ENCODE results near the gene PEF1.
A peak's percentile ranks its signal among the peaks of the same experiment; 100 is the strongest.

The PEF1 gene

DNA sequence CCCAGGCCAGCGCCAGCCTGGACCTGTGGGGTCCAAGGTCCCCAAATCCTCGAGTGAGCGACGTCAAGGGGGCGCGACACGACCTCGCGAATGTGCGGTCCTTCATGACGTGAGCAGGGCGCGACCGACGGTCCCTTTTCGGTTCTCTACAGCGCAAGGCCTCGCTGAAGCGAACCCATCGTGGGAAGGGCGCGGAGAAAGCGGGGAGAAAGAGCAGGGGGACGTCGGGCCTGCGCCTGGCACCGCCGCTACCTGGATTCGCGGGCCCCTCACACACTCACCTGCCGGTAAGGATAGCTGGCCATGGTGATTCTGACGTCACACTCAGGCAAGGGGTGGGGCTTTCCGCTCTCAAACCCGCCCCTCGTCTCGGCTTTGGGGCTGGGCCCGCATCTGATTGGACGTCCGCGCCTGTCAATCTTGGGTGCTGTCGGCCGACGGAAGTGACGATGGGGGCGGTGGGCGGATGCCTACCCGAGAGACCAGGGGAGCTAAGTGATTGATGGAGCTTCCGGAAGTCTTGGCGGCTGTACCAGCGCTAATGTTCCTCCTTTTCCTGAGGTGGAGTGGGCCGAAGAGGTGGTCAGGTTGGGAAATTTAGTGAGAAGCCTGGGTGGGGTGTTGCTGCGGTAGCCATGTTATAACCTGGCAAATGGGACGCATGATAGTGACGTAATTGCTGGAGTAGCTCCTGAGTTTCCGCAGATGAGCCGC, at the start of gene PEF1:
TSS of gene PEF1 (minus strand) at position 317 of the 714 bp plus-strand sequence. CDS start at position 305, 12 bp downstream.
- peak; percentile 99 for DNase-seq (ENCODE audit: low spot score)

GRCh38 chr1:31693231-31693630, 48.6 kb upstream of the PEF1 start:
- DNase-seq (ENCODE audit: low spot score) = no peak

DNA sequence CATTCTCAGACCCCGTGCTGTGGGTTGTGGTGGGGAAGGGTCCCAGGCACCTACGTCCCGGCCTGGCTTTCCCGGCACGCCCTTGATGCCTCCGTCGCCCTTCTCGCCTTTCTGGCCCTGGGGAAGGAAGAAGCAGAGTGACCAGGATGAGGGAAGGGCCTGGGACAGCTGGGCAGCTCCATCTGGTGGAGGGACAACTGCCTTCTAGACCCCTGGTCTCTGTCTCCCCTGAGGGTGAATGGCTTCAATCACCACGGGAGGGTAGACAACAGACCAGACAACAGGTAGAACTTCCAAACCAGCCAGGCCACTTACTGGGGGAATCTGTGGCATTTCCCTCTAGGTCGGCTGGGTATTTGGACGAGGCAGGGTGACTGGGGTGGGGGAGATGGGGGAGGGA, 47.3 kb upstream of the PEF1 start:
- no peak for DNase-seq (ENCODE audit: low spot score)

- DNase-seq (ENCODE audit: low spot score) = no peak
These were observed 46.8 kb upstream of the PEF1 start for GRCh38 chr1:31691446-31691845.

GRCh38 chr1:31690921-31691320, 46.2 kb upstream of the PEF1 start:
- DNase-seq (ENCODE audit: low spot score) = no peak

DNA sequence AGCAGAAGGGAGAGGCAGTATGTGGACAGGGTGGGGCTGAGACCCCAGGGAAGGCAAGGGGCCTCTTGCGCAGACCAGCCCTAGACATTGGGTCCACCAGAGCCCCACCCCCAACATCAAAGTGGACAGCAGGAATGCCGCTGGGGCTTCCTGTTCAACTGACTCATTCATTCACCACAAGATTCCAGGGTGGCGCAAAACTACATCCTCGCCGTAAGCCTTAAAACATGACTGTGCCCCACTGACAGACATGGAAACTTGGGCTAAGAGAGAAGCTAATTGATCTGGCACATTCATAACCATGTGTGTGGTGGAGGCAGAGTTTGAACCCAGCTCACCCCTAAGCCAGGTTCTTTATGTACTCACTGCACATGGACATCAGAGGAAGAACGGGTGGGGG, 45.2 kb upstream of the PEF1 start:
- DNase-seq (ENCODE audit: low spot score) = no peak

- no peak for DNase-seq (ENCODE audit: low spot score)
These were observed 44.7 kb upstream of the PEF1 start for GRCh38 chr1:31689379-31689778.

- DNase-seq (ENCODE audit: low spot score) = no peak
These were observed 43.7 kb upstream of the PEF1 start for GRCh38 chr1:31688233-31688918.

DNA sequence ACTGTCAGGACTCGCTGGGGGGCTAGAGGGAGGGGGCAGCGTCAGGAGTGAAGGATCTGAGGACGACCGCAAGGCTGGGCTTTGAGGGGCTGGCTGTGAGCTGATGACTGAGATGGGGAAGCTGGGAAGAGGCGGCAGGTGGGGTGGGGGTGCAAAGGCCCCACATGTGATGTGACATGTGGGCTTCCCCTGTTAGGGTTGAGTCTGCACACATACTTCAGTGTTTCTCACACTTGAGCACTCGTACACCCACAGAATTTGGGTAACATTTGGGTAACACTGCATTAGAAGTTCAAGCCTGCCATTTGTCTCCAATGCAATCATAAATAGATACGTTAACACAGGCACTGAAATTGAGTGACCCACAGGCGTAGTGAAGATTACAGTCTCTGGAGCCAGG, 42.9 kb upstream of the PEF1 start:
- no peak for DNase-seq (ENCODE audit: low spot score)

- DNase-seq (ENCODE audit: low spot score) = no peak
These were observed 41.1 kb upstream of the PEF1 start for GRCh38 chr1:31685795-31686194.

DNA sequence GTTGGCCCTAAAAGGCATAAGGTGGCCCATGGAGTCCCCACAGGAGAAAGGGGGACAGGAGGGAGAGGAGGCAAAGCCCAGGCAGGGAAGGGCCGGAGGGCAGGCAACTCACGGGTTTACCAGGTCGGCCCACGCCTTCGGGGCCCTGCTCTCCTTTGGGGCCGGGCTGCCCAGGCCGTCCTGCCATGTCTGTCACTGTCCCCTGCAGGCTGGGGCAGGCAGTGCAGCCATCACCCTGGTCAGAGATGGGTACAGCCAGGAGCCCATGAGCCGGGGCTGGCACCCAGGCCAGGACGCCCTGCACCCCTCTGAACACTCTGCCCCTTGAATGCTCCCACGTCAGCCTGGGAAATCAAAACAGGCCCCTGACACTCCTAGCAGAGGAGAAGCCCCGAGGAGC, 39.3 kb upstream of the PEF1 start:
- DNase-seq (ENCODE audit: low spot score) = no peak

DNA sequence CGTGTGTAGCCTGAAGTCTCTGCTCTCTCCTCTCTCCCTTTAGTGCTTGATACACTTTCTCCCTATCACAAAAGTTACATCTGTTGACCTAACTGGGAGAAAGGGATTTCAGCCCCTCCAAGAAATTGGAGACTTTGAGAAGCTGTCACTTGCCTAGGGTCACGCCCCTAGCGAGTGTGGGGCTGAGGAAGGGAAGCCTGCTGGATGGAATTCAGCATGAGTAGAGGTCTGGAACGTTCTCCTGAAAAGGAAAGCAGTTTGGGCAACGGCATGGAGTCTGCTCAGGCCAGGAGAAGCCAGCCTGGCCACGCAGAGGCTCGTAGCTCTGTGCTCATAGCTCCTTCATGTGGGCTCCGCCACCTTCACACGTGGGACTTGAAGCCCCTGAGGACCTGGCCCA, 36.7 kb upstream of the PEF1 start:
- DNase-seq (ENCODE audit: low spot score) = no peak

- DNase-seq (ENCODE audit: low spot score) = no peak
These were observed 35.1 kb upstream of the PEF1 start for GRCh38 chr1:31679676-31680230.

DNA sequence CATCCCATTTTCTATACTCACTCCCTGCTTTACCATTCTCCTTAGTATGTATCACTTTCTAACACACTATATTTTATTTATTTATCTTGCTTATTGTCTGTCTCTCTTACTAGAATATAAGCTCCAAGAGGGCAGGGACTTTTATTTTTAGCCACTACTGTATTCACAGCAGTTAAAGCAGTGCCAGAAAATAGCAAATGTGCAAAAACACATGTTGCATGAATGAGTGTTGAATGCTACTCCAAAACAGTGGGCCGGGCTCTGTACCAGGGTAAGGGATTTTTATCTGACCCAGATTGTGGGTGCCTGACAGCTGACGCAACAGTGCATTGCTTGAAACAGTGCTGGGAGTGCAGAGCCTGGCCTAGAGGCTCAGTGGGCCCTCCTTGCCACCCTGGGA, 34.4 kb upstream of the PEF1 start:
- DNase-seq (ENCODE audit: low spot score) = no peak

- no peak for DNase-seq (ENCODE audit: low spot score)
These were observed 34.0 kb upstream of the PEF1 start for GRCh38 chr1:31678681-31679080.

DNA sequence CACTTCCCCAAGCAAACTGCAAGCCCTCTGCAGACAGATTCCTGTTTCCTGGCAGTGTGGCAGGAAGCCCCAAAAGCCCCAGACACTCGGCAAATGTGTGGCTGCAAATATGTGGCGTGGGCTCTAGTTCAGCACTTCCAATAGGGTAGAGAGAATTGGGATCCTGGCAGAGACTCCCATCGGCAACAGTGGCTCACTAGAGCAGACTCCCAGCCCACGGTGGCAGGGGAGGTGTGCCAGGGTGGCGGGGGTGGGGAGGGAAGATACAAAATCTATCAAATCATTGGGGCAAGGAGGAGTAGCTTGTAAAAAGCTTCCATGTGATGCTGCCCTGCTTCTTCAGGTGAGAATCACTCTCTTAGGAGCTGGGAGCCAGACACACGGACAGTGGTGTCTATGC, 33.3 kb upstream of the PEF1 start:
- no peak for DNase-seq (ENCODE audit: low spot score)

- DNase-seq (ENCODE audit: low spot score) = no peak
These were observed 32.7 kb upstream of the PEF1 start for GRCh38 chr1:31677401-31677800.

- DNase-seq (ENCODE audit: low spot score) = no peak
These were observed 31.1 kb upstream of the PEF1 start for GRCh38 chr1:31675756-31676155.

DNA sequence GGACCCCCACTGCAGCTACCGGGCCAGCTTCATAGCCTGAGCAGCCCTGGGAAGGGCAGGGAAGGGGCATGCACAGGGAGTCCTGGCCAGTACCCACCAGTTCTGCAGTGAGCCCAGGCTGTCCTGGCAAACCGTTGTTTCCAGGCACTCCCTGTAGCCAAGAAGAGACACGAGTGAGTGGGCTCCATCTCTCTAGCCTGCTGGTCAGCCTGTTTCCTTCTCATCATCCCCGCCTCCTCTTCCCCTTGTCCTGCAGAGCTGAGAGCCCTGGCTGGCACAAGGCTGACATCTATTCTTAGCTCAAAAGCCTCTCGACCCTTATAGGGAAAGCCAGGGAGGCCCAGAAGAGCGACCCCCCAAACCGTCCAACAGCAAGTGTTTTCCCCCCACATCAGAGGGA, 30.5 kb upstream of the PEF1 start:
- no peak for DNase-seq (ENCODE audit: low spot score)

DNA sequence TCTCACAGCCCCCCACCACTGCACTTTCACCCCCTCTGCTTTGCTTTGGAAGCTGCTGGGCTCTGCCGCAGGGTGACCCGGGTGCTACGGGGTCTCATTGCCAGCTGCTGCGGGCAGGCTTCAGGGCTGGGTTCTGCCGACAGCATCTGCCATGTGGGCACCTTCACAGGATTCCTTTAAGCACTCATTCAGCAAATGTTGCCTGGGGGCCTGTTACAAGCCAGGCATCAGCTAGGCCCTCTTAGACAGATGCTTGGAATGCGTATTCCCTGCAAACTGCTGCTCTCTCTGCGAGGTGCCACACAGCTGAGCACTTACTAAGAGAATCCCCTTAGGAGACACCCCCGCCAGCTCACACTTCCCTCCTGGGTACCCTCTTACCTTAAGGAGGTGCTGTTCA, 29.9 kb upstream of the PEF1 start:
- no peak for DNase-seq (ENCODE audit: low spot score)

GRCh38 chr1:31673433-31673832, 28.8 kb upstream of the PEF1 start:
- DNase-seq (ENCODE audit: low spot score) = no peak

DNA sequence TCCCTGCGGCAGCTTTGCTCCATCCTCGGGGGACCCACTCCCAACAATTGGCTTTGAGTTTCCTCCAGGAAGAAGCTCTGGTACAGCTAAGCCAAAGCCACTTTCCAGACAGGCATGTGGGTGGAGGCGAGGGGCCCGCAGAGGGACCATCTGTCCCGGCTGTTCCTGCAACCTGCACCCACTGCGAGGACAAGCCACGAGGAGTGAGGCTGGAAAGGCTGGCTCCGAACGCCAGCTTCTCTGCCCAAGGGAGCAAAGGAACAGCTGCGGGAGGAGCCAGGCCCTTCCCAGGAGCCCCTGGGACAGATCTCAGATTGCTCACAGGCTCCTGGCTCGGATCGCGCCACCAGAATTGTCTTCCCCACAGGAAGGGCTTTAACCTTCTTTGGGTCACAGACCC, 28.3 kb upstream of the PEF1 start:
- no peak for DNase-seq (ENCODE audit: low spot score)

DNA sequence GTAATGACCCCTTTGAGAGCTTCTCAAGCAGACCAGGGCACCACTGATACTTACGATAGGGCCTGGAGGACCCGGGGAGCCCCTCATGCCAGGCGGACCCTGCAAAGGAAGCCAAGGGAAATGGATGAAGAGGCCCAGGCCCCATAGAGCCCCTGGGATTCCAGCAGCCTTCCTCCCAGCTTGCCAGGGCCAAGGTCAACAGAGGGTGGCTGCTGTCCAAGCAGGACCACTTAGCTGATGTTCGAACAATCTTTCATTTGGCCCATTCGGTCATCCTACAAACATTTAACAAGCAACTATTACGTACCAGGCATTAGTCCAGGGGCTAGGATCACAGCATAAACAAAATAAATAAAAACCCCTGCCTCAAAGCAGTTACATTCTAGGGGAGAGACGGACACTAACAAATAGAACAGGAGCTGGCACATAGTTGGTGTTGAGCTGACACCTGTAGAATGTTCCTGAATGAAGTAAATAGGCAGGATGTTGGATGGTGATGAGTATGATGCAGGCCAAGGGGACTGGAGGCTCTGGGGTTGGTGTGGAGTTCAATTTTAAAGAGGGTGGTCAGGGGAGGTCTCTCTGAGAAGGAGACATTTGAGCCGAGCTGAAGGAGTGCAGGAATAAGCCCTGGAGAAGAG, 27.0 kb upstream of the PEF1 start:
- DNase-seq (ENCODE audit: low spot score) = no peak
